GM12878 (cell line): ENCODE data around the gene MEF2C. TPM values are rescaled to one million over a fixed set of nuclear protein-coding genes. Genes with fewer than 3 reads are reported as not detected.
A peak's percentile ranks its signal among the peaks of the same experiment; 100 is the strongest.

ENCODE experiments used
- ATAC-seq: fragments of 200-7000 bp; cut with Tn5 transposase; 3 replicates; pipeline ENCODE4 v1.9.1; 2020; ENCODE audit warnings: mild to moderate bottlenecking, moderate library complexity
- BruUV-seq: library from RNA; stranded (reverse); fragments of 400-500 nt; replicated peaks from 2 replicates; lab custom pipeline; 2021; lab: Mats Ljungman, UMichigan
- CTCF ChIA-PET: fragments of 300-600 bp; sonication (Branson Sonifier 250); formaldehyde crosslinking; extraction: SDS; loops from one replicate; lab custom pipeline; 2021; ENCODE audit warnings: inconsistent platforms; lab: Yijun Ruan, JAX
- POLR2A ChIA-PET: fragments of 350-600 bp; formaldehyde crosslinking; extraction: SDS; loops from one replicate; lab custom pipeline; 2021; ENCODE audit warnings: inconsistent platforms; lab: Charles Lee
- RAD21 ChIA-PET: fragments of 300-600 bp; sonication (Branson Sonifier 250); formaldehyde crosslinking; loops from one replicate; lab custom pipeline; 2023; ENCODE audit warnings: antibody characterized with exemption; ENCODE audit not compliant: unreplicated experiment; lab: Charles Lee
- SMC1A ChIA-PET: fragments of 300-600 bp; sonication (Branson Sonifier 250); formaldehyde crosslinking; loops from one replicate; lab custom pipeline; 2023; ENCODE audit not compliant: unreplicated experiment, uncharacterized antibody; lab: Charles Lee
- DNase-seq: peaks from one replicate; pipeline ENCODE4 v3.0.0-alpha.2; 2011; ENCODE audit warnings: low read depth, low spot score
- FAIRE-seq: peaks from 3 replicates; lab custom pipeline; 2011; peaks lifted over from hg19 to GRCh38; lab: Jason Lieb, UNC
- H2AFZ ChIP-seq: 2 replicates; pipeline ENCODE4 v1.6.0; 2011; ENCODE audit warnings: low read depth, low read length, control low read depth; ENCODE audit not compliant: control insufficient read depth
- H3K27ac ChIP-seq: 2 replicates; pipeline ENCODE4 v1.5.1; 2011; ENCODE audit warnings: control low read depth; ENCODE audit not compliant: control insufficient read depth, insufficient read depth
- H3K27me3 ChIP-seq, 2 experiments: replicated peaks in 1 of 2; 2 replicates each; pipeline versions ENCODE4 v1.6.0 to v1.6.1; 2011; ENCODE audit warnings: low read length in 1 of 2; ENCODE audit not compliant: control insufficient read depth in 2 of 2, insufficient read depth in 2 of 2
- H3K36me3 ChIP-seq, 2 experiments: 2 replicates each; pipeline ENCODE4 v1.5.1; 2011; ENCODE audit warnings: low read length in 1 of 2; ENCODE audit not compliant: control insufficient read depth in 2 of 2, insufficient read depth in 2 of 2
- H3K4me1 ChIP-seq: 2 replicates; pipeline ENCODE4 v1.6.1; 2011; ENCODE audit warnings: mild to moderate bottlenecking, low read length, moderate library complexity, mixed read lengths; ENCODE audit not compliant: control insufficient read depth, insufficient read depth
- H3K4me2 ChIP-seq: 2 replicates; pipeline ENCODE4 v1.6.0; 2011; ENCODE audit warnings: control low read depth; ENCODE audit not compliant: control insufficient read depth, insufficient read depth
- H3K4me3 ChIP-seq: fragments of 200-600 bp; sonication (generic); 2 replicates; pipeline ENCODE4 v1.5.1; 2016
- H3K79me2 ChIP-seq: 2 replicates; pipeline ENCODE4 v1.6.0; 2011; ENCODE audit warnings: low read length; ENCODE audit not compliant: control insufficient read depth, insufficient read depth
- H3K9ac ChIP-seq: 2 replicates; pipeline ENCODE4 v1.8.0; 2011; ENCODE audit warnings: low read length, control low read depth, mixed read lengths; ENCODE audit not compliant: control insufficient read depth, insufficient read depth
- H3K9me3 ChIP-seq: replicated peaks from 3 replicates; pipeline ENCODE4 v1.5.1; 2011; ENCODE audit warnings: mild to moderate bottlenecking, low read length; ENCODE audit not compliant: control insufficient read depth, insufficient read depth
- H4K20me1 ChIP-seq: 2 replicates; pipeline ENCODE4 v1.6.0; 2011; ENCODE audit not compliant: control insufficient read depth, insufficient read depth
- ASH2L ChIP-seq: fragments of 300-600, 200-600 bp; sonication (generic); IDR thresholded peaks from 2 replicates; pipeline ENCODE4 v1.6.1; 2017; ENCODE audit warnings: low read depth, mild to moderate bottlenecking, borderline replicate concordance
- ATF7 ChIP-seq: fragments of 450-650 bp; IDR thresholded peaks from 2 replicates; pipeline ENCODE4 v1.6.1; 2016; ENCODE audit warnings: low read depth, mild to moderate bottlenecking
- BMI1 ChIP-seq: fragments of 450-650 bp; IDR thresholded peaks from 2 replicates; pipeline ENCODE4 v1.6.1; 2016; ENCODE audit warnings: mild to moderate bottlenecking, moderate library complexity, borderline replicate concordance
- CREM ChIP-seq: IDR thresholded peaks from 2 replicates; pipeline ENCODE4 v1.6.1; 2014; ENCODE audit warnings: antibody characterized with exemption, low read depth
- E4F1 ChIP-seq: fragments of 450-650 bp; IDR thresholded peaks from 2 replicates; pipeline ENCODE4 v1.6.1; 2018; ENCODE audit warnings: borderline replicate concordance, mild to moderate bottlenecking; ENCODE audit not compliant: partially characterized antibody
- EED ChIP-seq: sonication (generic); IDR thresholded peaks from 2 replicates; pipeline ENCODE4 v1.6.1; 2016; ENCODE audit warnings: antibody characterized with exemption, low read depth
- GABPA ChIP-seq: IDR thresholded peaks from 2 replicates; pipeline ENCODE4 v1.6.1; 2014; ENCODE audit warnings: antibody characterized with exemption, low read depth, mild to moderate bottlenecking, inconsistent platforms
- HDAC6 ChIP-seq: fragments of 200-600 bp; sonication (generic); IDR thresholded peaks from one replicate; pipeline ENCODE4 v1.8.0; 2017; ENCODE audit warnings: antibody characterized with exemption; ENCODE audit not compliant: unreplicated experiment
- NR2F1 ChIP-seq: fragments of 450-650 bp; conservative IDR thresholded peaks from 2 replicates; pipeline ENCODE4 v1.6.1; 2017; ENCODE audit warnings: mild to moderate bottlenecking
- RCOR1 ChIP-seq: conservative IDR thresholded peaks from 2 replicates; pipeline ENCODE4 v1.6.1; 2012; ENCODE audit warnings: low read depth, low read length, improper control_type of control experiment
- SIN3A ChIP-seq: IDR thresholded peaks from 2 replicates; pipeline ENCODE4 v1.6.1; 2012; ENCODE audit warnings: low read depth, low read length, improper control_type of control experiment
- SRF ChIP-seq, 2 experiments: IDR thresholded peaks; 2 replicates each; pipeline ENCODE4 v1.6.1; 2011; ENCODE audit warnings: low read depth in 2 of 2, low read length in 2 of 2, mild to moderate bottlenecking in 1 of 2, moderate library complexity in 1 of 2
- STAT3 ChIP-seq: IDR thresholded peaks from 2 replicates; pipeline ENCODE4 v1.6.1; 2011; ENCODE audit warnings: low read depth, low read length, improper control_type of control experiment
- USF1 ChIP-seq: IDR thresholded peaks from 2 replicates; pipeline ENCODE4 v1.6.1; 2011; ENCODE audit warnings: borderline replicate concordance, low read depth, mild to moderate bottlenecking, moderate library complexity, mixed read lengths, low read length; ENCODE audit not compliant: insufficient read depth; ENCODE audit errors: extremely low read length
- YBX1 ChIP-seq: fragments of 450-650 bp; IDR thresholded peaks from 2 replicates; pipeline ENCODE4 v1.6.1; 2016; ENCODE audit warnings: antibody characterized with exemption
- ZNF384 ChIP-seq: IDR thresholded peaks from 2 replicates; pipeline ENCODE4 v1.6.1; 2012; ENCODE audit warnings: low read depth, mild to moderate bottlenecking, low read length, improper control_type of control experiment, borderline replicate concordance
- WGBS: methylation state at CpG from one replicate; pipeline ENCODE4 v1.1.6; 2016; ENCODE audit warnings: low lambda C conversion rate; ENCODE audit not compliant: insufficient replicate concordance, insufficient coverage; ENCODE audit errors: missing lambda C conversion rate; 5-methylcytosine and 5-hydroxymethylcytosine counted together
- in situ Hi-C: fragments of 300-500 bp; cut with MboI; formaldehyde crosslinking; loops from 9 replicates; pipeline ENCODE4 v1.14.3; 2018; ENCODE audit warnings: mixed read lengths
- intact Hi-C: fragments of 100-400 bp; cut with micrococcal nuclease; formaldehyde crosslinking; loops from one replicate; pipeline ENCODE4 v1.14.2; 2022; ENCODE audit not compliant: unreplicated experiment
- polyA plus RNA-seq, 11 experiments: library from polyadenylated mRNA; depleted of rRNA in 4 of 11; unstranded in 6 of 11; stranded (reverse) in 5 of 11; fragments of >200 nt; fragmentation: Nextera tagmentation in 4 of 11; fragmentation: Illumina TruSeq in 1 of 11; extraction: Ambion mirVana in 4 of 11; extraction: Trizol in 1 of 11; gene quantifications; 1 replicate in 1 of 11; 2 replicates in 10 of 11; pipeline versions ENCODE4 v1.2.1 to v1.2.3, GENCODE V29; 2011 to 2016; ENCODE audit warnings: inconsistent platforms in 2 of 11, missing spikeins in 2 of 11, low read depth in 1 of 11
- total RNA-seq, 4 experiments: library from RNA; depleted of rRNA in 3 of 4; stranded (reverse); fragments of >200 nt in 3 of 4; fragmentation: Illumina TruSeq in 1 of 4; extraction: Trizol in 1 of 4; gene quantifications; 2 replicates each; pipeline versions ENCODE4 v1.2.1 to v1.2.3, GENCODE V29; 2013 to 2021

The MEF2C gene
- total and polyA plus RNA-seq, 10 of the 15 experiments (the other 5 are each of a cell fraction or from before 2014, with no cell fraction given): 104 to 225 (median 180) TPM

GRCh38 chr5:88782571-88782970 is 100.4 kb downstream of the MEF2C start:
- H3K9me3 ChIP-seq: no peaks in the 10 kb centered on the region; the same call in 2 of the 3 replicates
- TSS peak; percentile 3 for BruUV-seq
- ChIA-PET RAD21 (interaction anchor here (2.3 kb wide), 1 partner anchor 48 kb away, joined by 8 read pairs; no protein-coding TSS in a partner anchor), CTCF (no interaction called here), SMC1A (interaction anchor here (0.7 to 7.2 kb wide), 6 partner anchors 17 to 338 kb away, joined by 3 to 65 read pairs (median 4); no protein-coding TSS in a partner anchor), POLR2A (interaction anchor here (0.6 kb wide), 1 partner anchor 18 kb away, joined by 6 read pairs; no protein-coding TSS in a partner anchor)
- H3K9ac ChIP-seq: no peak overlapping the region
- H3K27ac ChIP-seq: no peak overlapping the region
- no peaks in the 10 kb centered on the region for H4K20me1 ChIP-seq
- no peak overlapping the region for H3K4me3 ChIP-seq
- TF ChIP-seq STAT3 (no peak), EED (no peak), ASH2L (no peak), CREM (no peak)
- in situ Hi-C loops (no loop called here), intact Hi-C loops (no loop called here)
- DNase-seq (no peak), ATAC-seq (no peak), FAIRE-seq (no peak)
- no peak overlapping the region for H2AFZ ChIP-seq
- H3K4me2 ChIP-seq: no peak overlapping the region
- peaks cover 51% of the 10 kb centered on the region for H3K79me2 ChIP-seq
- WGBS: 98% methylated on average over 4 of the region's 4 CpGs
- H3K27me3 ChIP-seq: no peaks in the 10 kb centered on the region
- peaks cover 7% of the 10 kb centered on the region; the same call in 1 of the 2 replicates for H3K4me1 ChIP-seq
- H3K36me3 ChIP-seq: peaks cover 1 to 13% of the 10 kb centered on the region in 2 experiments; a peak in 3 of 4 replicates

- Histone ChIP-seq H3K9me3 (no peaks in the 10 kb centered on the region; the same call in 2 of the 3 replicates), H3K4me3 (no peak overlapping the region), H3K4me1 (no peaks in the 10 kb centered on the region), H3K36me3 (peaks cover 3 to 9% of the 10 kb centered on the region in 2 experiments; a peak in 3 of 4 replicates), H3K27ac (no peak overlapping the region), H4K20me1 (no peaks in the 10 kb centered on the region), H3K27me3 (no peaks in the 10 kb centered on the region), H3K4me2 (no peak overlapping the region), H3K9ac (no peak overlapping the region), H3K79me2 (peaks cover 42% of the 10 kb centered on the region), H2AFZ (no peak overlapping the region)
- 80% methylated on average over 1 of the region's 1 CpG for WGBS
- ChIA-PET SMC1A (interaction anchor here (7.2 kb wide), 1 partner anchor 49 kb away, joined by 65 read pairs; no protein-coding TSS in a partner anchor), POLR2A (interaction anchor here (1.0 kb wide), 1 partner anchor 34 kb away, joined by 3 read pairs; no protein-coding TSS in a partner anchor), RAD21 (no interaction called here), CTCF (no interaction called here)
- DNase-seq: no peak
- FAIRE-seq: no peak
- in situ Hi-C loops: no loop called here
- no TSS peak for BruUV-seq
- intact Hi-C loops: no loop called here
- no peak for ATAC-seq
- TF ChIP-seq HDAC6 (no peak), SRF (IDR thresholded peaks at IDR 0.05; ENCODE audit: low read depth in 2 of 2, low read length in 2 of 2) (no peak), ZNF384 (no peak), YBX1 (no peak), USF1 (no peak), SIN3A (no peak), GABPA (no peak), ATF7 (no peak), E4F1 (no peak), BMI1 (no peak), NR2F1 (no peak), RCOR1 (no peak)
These were observed 102.2 kb downstream of the MEF2C start for GRCh38 chr5:88780736-88781135.
